Measurements from ENCODE around the gene CORT. TPM values are rescaled to one million over a fixed set of nuclear protein-coding genes. Genes with fewer than 3 reads are reported as not detected.
A peak's percentile ranks its signal among the peaks of the same experiment; 100 is the strongest.
"Not testable (repeated sequence)": the region's sequence is repeated elsewhere in the genome, so short reads cannot be mapped to it uniquely, and the experiment has no call there.

The CORT gene
- total RNA-seq, 5 donors from 2014 or later (not counting 1 experiment from before 2014, with no cell fraction given) = 0.40 to 0.55 (median 0.43) TPM; not detected in 2

- ATAC-seq (replicated peaks in 1 of 4); DNase-seq; H3K36me3 ChIP-seq (ENCODE audit: control insufficient read depth in 2 of 2, extremely low read depth in 1 of 2, insufficient read depth in 1 of 2, low read length in 1 of 2); H3K36me3 Mint-ChIP-seq; H3K27me3 ChIP-seq (replicated peaks in 1 of 2; ENCODE audit: control insufficient read depth in 2 of 2, extremely low read depth in 1 of 2, insufficient read depth in 2 of 2, low read length in 1 of 2); H3K27ac ChIP-seq (ENCODE audit: low read length); CTCF ChIA-PET; H3K9me3 ChIP-seq; H3K9me3 Mint-ChIP-seq; H3K27me3 Mint-ChIP-seq: not testable (repeated sequence)
- H3K4me1 Mint-ChIP-seq = peaks cover 48 to 55% (median 49%) of the 10 kb centered on the region in 3 donors
- Histone ChIP-seq H3K4me1 (ENCODE audit: control insufficient read depth in 1 of 2, extremely low read depth in 1 of 2, insufficient read depth in 2 of 2, low read length in 2 of 2) (peaks cover 15 to 43% of the 10 kb centered on the region in 2 experiments), H3K4me3 (ENCODE audit: control insufficient read depth in 1 of 2, extremely low read depth in 1 of 2, low read length in 1 of 2) (peak overlapping the region; percentile 74 to 76)
- WGBS (ENCODE audit: insufficient coverage) = 100% methylated on average over 5 of the region's 10 CpGs
- POLR2A ChIA-PET = interaction anchor here in 1 of 2 donors (0.6 kb wide), 1 partner anchor 22 kb away, joined by 3 read pairs; no protein-coding TSS in a partner anchor
- H3K4me3 Mint-ChIP-seq = peak overlapping the region; percentile 83 to 97 (median 95)
- peak overlapping the region; percentile 82 to 85 for H3K27ac Mint-ChIP-seq
These were observed 24.4 kb downstream of the CORT start for GRCh38 chr1:10474309-10474612.

- Mint-ChIP-seq H3K4me1 (peaks cover 52 to 57% (median 54%) of the 10 kb centered on the region in 3 donors), H3K27me3 (no peaks in the 10 kb centered on the region), H3K36me3 (no peaks in the 10 kb centered on the region), H3K27ac (peak within 1 kb of the TSS; percentile 85 to 88), H3K4me3 (peak within 1 kb of the TSS; percentile 93 to 97 (median 95)), H3K9me3 (no peaks in the 10 kb centered on the region)
- CTCF ChIA-PET = interaction anchor here in 1 of 2 donors (0.6 to 1.0 kb wide), 3 partner anchors 45 to 1331 kb away, joined by 3 to 6 read pairs (median 5); partner anchors contain the start of genes CENPS and CLCN6
- under 1% methylated on average over 18 of the region's 50 CpGs for WGBS (ENCODE audit: insufficient coverage)
- DNase-seq = peak; percentile 71 to 89 (median 80)
- ATAC-seq (replicated peaks in 1 of 4) = peak; percentile 77 to 83 (median 82)
- POLR2A ChIA-PET = interaction anchor here in 1 of 2 donors (0.6 kb wide), 1 partner anchor 22 kb away, joined by 3 read pairs; no protein-coding TSS in a partner anchor
- Histone ChIP-seq H3K9me3 (no peaks in the 10 kb centered on the region), H3K27ac (ENCODE audit: low read length) (peak within 1 kb of the TSS; percentile 50), H3K4me3 (ENCODE audit: control insufficient read depth in 1 of 2, extremely low read depth in 1 of 2, low read length in 1 of 2) (peak within 1 kb of the TSS; percentile 74 to 76), H3K4me1 (ENCODE audit: control insufficient read depth in 1 of 2, extremely low read depth in 1 of 2, insufficient read depth in 2 of 2, low read length in 2 of 2) (peaks cover 15 to 43% of the 10 kb centered on the region in 2 experiments), H3K27me3 (replicated peaks in 1 of 2; ENCODE audit: control insufficient read depth in 2 of 2, extremely low read depth in 1 of 2, insufficient read depth in 2 of 2, low read length in 1 of 2) (no peaks in the 10 kb centered on the region), H3K36me3 (ENCODE audit: control insufficient read depth in 2 of 2, extremely low read depth in 1 of 2, insufficient read depth in 1 of 2, low read length in 1 of 2) (no peaks in the 10 kb centered on the region)
These were observed 25.0 kb downstream of the CORT start, which contains the start of gene PEX14 for GRCh38 chr1:10474613-10475507. PEX14 (plus strand) TSS chr1:10474950; CDS start chr1:10474967, 17 bp downstream.

- H3K27ac Mint-ChIP-seq = peak overlapping the region; percentile 84 to 88
- peak overlapping the region; percentile 93 to 97 (median 95) for H3K4me3 Mint-ChIP-seq
These were observed 25.7 kb downstream of the CORT start for GRCh38 chr1:10475510-10475909.

GRCh38 chr1:10479296-10479695, 29.5 kb downstream of the CORT start:
- no peak for ATAC-seq (replicated peaks in 1 of 4)
- H3K4me3 ChIP-seq (ENCODE audit: control insufficient read depth in 1 of 2, extremely low read depth in 1 of 2, low read length in 1 of 2) = no peak overlapping the region

More at GRCh38 chr1:10475510-10475909, 25.7 kb downstream of the CORT start:
- Histone ChIP-seq H3K4me1 (ENCODE audit: control insufficient read depth in 1 of 2, extremely low read depth in 1 of 2, insufficient read depth in 2 of 2, low read length in 2 of 2) (peaks cover 15 to 43% of the 10 kb centered on the region in 2 experiments), H3K9me3 (no peaks in the 10 kb centered on the region), H3K27me3 (replicated peaks in 1 of 2; ENCODE audit: control insufficient read depth in 2 of 2, extremely low read depth in 1 of 2, insufficient read depth in 2 of 2, low read length in 1 of 2) (no peaks in the 10 kb centered on the region), H3K36me3 (ENCODE audit: control insufficient read depth in 2 of 2, extremely low read depth in 1 of 2, insufficient read depth in 1 of 2, low read length in 1 of 2) (no peaks in the 10 kb centered on the region), H3K4me3 (ENCODE audit: control insufficient read depth in 1 of 2, extremely low read depth in 1 of 2, low read length in 1 of 2) (peak overlapping the region; percentile 74 to 76), H3K27ac (ENCODE audit: low read length) (peak overlapping the region; percentile 50)
- DNase-seq (no peak), ATAC-seq (replicated peaks in 1 of 4) (no peak)
- no peaks in the 10 kb centered on the region for H3K36me3 Mint-ChIP-seq
- peaks cover 52 to 57% (median 54%) of the 10 kb centered on the region in 3 donors for H3K4me1 Mint-ChIP-seq
- H3K9me3 Mint-ChIP-seq = no peaks in the 10 kb centered on the region
- no peaks in the 10 kb centered on the region for H3K27me3 Mint-ChIP-seq
- ChIA-PET CTCF (interaction anchor here in 1 of 2 donors (0.6 to 1.0 kb wide), 3 partner anchors 45 to 1331 kb away, joined by 3 to 6 read pairs (median 5); partner anchors contain the start of genes CENPS and CLCN6), POLR2A (no interaction called here)
- WGBS (ENCODE audit: insufficient coverage) = 0% methylated on average over 3 of the region's 13 CpGs

GRCh38 chr1:10480614-10481013, 30.8 kb downstream of the CORT start:
- Histone ChIP-seq H3K27ac (ENCODE audit: low read length) (no peak overlapping the region), H3K27me3 (replicated peaks in 1 of 2; ENCODE audit: control insufficient read depth in 2 of 2, extremely low read depth in 1 of 2, insufficient read depth in 2 of 2, low read length in 1 of 2) (no peaks in the 10 kb centered on the region), H3K4me3 (ENCODE audit: control insufficient read depth in 1 of 2, extremely low read depth in 1 of 2, low read length in 1 of 2) (no peak overlapping the region), H3K9me3 (no peaks in the 10 kb centered on the region), H3K36me3 (ENCODE audit: control insufficient read depth in 2 of 2, extremely low read depth in 1 of 2, insufficient read depth in 1 of 2, low read length in 1 of 2) (peaks cover 0 to 3% of the 10 kb centered on the region in 2 donors), H3K4me1 (ENCODE audit: control insufficient read depth in 1 of 2, extremely low read depth in 1 of 2, insufficient read depth in 2 of 2, low read length in 2 of 2) (peaks cover 2 to 12% of the 10 kb centered on the region in 2 experiments)
- Mint-ChIP-seq H3K27me3 (no peaks in the 10 kb centered on the region), H3K4me3 (no peak overlapping the region), H3K36me3 (peaks cover 3% of the 10 kb centered on the region), H3K27ac (no peak overlapping the region), H3K9me3 (no peaks in the 10 kb centered on the region), H3K4me1 (peaks cover 27 to 38% (median 35%) of the 10 kb centered on the region in 3 donors)
- CTCF ChIA-PET = interaction anchor here in 1 of 2 donors (0.7 kb wide), 1 partner anchor 110 kb away, joined by 3 read pairs; no protein-coding TSS in a partner anchor
- DNase-seq (no peak), ATAC-seq (replicated peaks in 1 of 4) (no peak)
- WGBS (ENCODE audit: insufficient coverage) = no CpG with 5 or more reads among the region's 2 CpGs
- POLR2A ChIA-PET = no interaction called here

More at GRCh38 chr1:10479296-10479695, 29.5 kb downstream of the CORT start:
- Histone ChIP-seq H3K27me3 (replicated peaks in 1 of 2; ENCODE audit: control insufficient read depth in 2 of 2, extremely low read depth in 1 of 2, insufficient read depth in 2 of 2, low read length in 1 of 2) (no peaks in the 10 kb centered on the region), H3K9me3 (no peaks in the 10 kb centered on the region), H3K36me3 (ENCODE audit: control insufficient read depth in 2 of 2, extremely low read depth in 1 of 2, insufficient read depth in 1 of 2, low read length in 1 of 2) (peaks cover 0 to 3% of the 10 kb centered on the region in 2 donors), H3K4me1 (ENCODE audit: control insufficient read depth in 1 of 2, extremely low read depth in 1 of 2, insufficient read depth in 2 of 2, low read length in 2 of 2) (peaks cover 6 to 22% of the 10 kb centered on the region in 2 experiments), H3K27ac (ENCODE audit: low read length) (no peak overlapping the region)
- Mint-ChIP-seq H3K9me3 (no peaks in the 10 kb centered on the region), H3K4me1 (peaks cover 32 to 42% (median 38%) of the 10 kb centered on the region in 3 donors), H3K4me3 (no peak overlapping the region), H3K36me3 (no peaks in the 10 kb centered on the region), H3K27ac (peak overlapping the region in 1 of 2 donors; percentile 7), H3K27me3 (no peaks in the 10 kb centered on the region)
- DNase-seq = no peak
- ChIA-PET CTCF (interaction anchor here in 1 of 2 donors (1.1 kb wide), 2 partner anchors 12 to 19 kb away, joined by 3 to 4 read pairs; no protein-coding TSS in a partner anchor), POLR2A (no interaction called here)
- WGBS (ENCODE audit: insufficient coverage) = 100% methylated on average over 2 of the region's 8 CpGs

- DNase-seq = no peak
- POLR2A ChIA-PET = interaction anchor here (0.7 to 1.5 kb wide), 2 partner anchors 9 to 10 kb away, joined by 3 to 9 read pairs; no protein-coding TSS in a partner anchor
- ATAC-seq (replicated peaks in 1 of 4) = no peak
- CTCF ChIA-PET = no interaction called here
- H3K4me1 Mint-ChIP-seq = peaks cover 11 to 19% (median 18%) of the 10 kb centered on the region in 3 donors
- H3K27ac ChIP-seq (ENCODE audit: low read length) = no peak overlapping the region
- 100% methylated on average over 2 of the region's 6 CpGs for WGBS (ENCODE audit: insufficient coverage)
- peaks cover 8% of the 10 kb centered on the region for H3K36me3 Mint-ChIP-seq
- no peaks in the 10 kb centered on the region for H3K27me3 ChIP-seq (replicated peaks in 1 of 2; ENCODE audit: control insufficient read depth in 2 of 2, extremely low read depth in 1 of 2, insufficient read depth in 2 of 2, low read length in 1 of 2)
- peaks cover 3 to 5% of the 10 kb centered on the region in 2 donors for H3K36me3 ChIP-seq (ENCODE audit: control insufficient read depth in 2 of 2, extremely low read depth in 1 of 2, insufficient read depth in 1 of 2, low read length in 1 of 2)
- H3K9me3 ChIP-seq = no peaks in the 10 kb centered on the region
- no peaks in the 10 kb centered on the region for H3K9me3 Mint-ChIP-seq
- no peak overlapping the region for H3K4me3 Mint-ChIP-seq
- H3K27me3 Mint-ChIP-seq = no peaks in the 10 kb centered on the region
- H3K27ac Mint-ChIP-seq = no peak overlapping the region
- no peak overlapping the region for H3K4me3 ChIP-seq (ENCODE audit: control insufficient read depth in 1 of 2, extremely low read depth in 1 of 2, low read length in 1 of 2)
- H3K4me1 ChIP-seq (ENCODE audit: control insufficient read depth in 1 of 2, extremely low read depth in 1 of 2, insufficient read depth in 2 of 2, low read length in 2 of 2) = no peaks in the 10 kb centered on the region
These were observed 34.7 kb downstream of the CORT start for GRCh38 chr1:10484521-10484920.
